ENCODE measurements around the gene RAPGEF3. TPM values are rescaled to one million over a fixed set of nuclear protein-coding genes. Genes with fewer than 3 reads are reported as not detected.

RAPGEF3 gene
- total RNA-seq, 1 donor from 2014 or later = 26.3 TPM

Other genes starting within 250 kb of the RAPGEF3 start
- 21.0 TPM for gene RPAP3, start 52.9 kb downstream of the RAPGEF3 start, total RNA-seq
- gene ENDOU, start 33.4 kb downstream of the RAPGEF3 start, total RNA-seq = 0.24 TPM
- gene SLC48A1, start 14.4 kb upstream of the RAPGEF3 start, total RNA-seq = 20.7 TPM
- gene HDAC7, start 61.0 kb upstream of the RAPGEF3 start, total RNA-seq = 62.7 TPM
- 1.3 TPM for gene VDR, start 146.1 kb upstream of the RAPGEF3 start, total RNA-seq
- 37.5 TPM for gene TMEM106C, start 204.7 kb upstream of the RAPGEF3 start, total RNA-seq
- gene COL2A1, start 245.6 kb upstream of the RAPGEF3 start, total RNA-seq = 0.13 TPM